Measurements from ENCODE around the gene HEXIM2. TPM values are rescaled to one million over a fixed set of nuclear protein-coding genes. Genes with fewer than 3 reads are reported as not detected.

Gene HEXIM2
- total RNA-seq, 1 experiment from 2014 or later = 13.5 TPM

DNA sequence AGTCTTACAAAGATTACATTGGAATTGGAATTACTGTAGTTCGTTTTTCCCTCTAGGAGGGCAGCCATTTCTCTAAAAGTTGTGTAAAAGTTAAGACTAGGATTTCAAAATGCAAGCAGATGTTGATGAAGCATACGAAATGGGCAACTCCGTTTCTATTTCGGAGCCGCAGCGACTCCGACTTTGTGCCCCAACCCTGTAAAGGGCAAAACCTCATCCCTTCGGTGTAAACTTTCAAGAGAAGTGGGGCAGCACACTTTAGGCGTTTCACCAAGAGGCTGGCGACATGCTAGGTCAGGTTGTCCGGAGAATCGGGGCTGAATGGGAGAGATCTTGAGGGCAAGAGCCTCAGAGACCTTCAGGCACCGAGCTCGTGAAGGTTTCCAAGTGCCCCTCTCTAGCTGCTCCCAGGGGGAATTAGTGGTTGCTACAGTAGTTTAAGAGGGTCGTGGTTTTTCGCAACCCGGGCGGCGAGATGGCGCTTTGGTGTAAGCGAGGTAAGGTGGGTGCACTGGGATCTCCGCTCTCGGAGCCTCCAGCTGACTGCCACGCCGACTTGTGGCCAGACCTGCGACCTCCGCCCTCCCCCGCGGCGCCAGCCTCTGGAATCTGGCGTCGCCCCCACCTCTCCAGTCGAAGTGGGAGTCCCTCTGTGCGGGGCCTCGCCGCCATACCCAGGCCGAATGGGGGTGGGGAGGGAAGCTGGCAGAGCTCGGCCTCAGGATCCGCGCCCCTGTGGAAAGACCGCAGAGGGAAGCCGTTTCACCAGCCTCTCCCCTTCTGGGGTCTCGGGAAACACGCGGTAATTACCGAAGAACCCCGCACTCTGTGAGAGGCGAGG lies 1.0 kb upstream of the HEXIM2 start:
- H3K27ac ChIP-seq (ENCODE audit: low read depth, low read length) = peak overlapping the region; percentile 89
- ChIA-PET CTCF (interaction anchor here (0.7 to 2.4 kb wide), 6 partner anchors 9 to 71 kb away, joined by 3 to 25 read pairs (median 12); partner anchors contain the start of genes ACBD4 and HEXIM1), POLR2A (interaction anchor here (0.8 to 7.0 kb wide), 9 partner anchors 10 to 265 kb away, joined by 3 to 258 read pairs (median 8); partner anchors contain the start of gene HEXIM1), RAD21 (ENCODE audit: low non-redundant PET in 1 of 2, low total read pairs in 2 of 2, uncharacterized antibody in 2 of 2, unreplicated experiment in 2 of 2) (interaction anchor here (0.8 to 2.1 kb wide), 5 partner anchors 12 to 37 kb away, joined by 5 to 6 read pairs (median 5); partner anchors contain the start of gene HEXIM1 (in 1 of the 2))
- H3K4me3 ChIP-seq (replicated peaks in 1 of 2; ENCODE audit: low read depth in 1 of 2, low read length in 2 of 2) = peak overlapping the region; percentile 89 to 97
- H4K20me1 ChIP-seq (ENCODE audit: insufficient read depth) = no peaks in the 10 kb centered on the region
- no peaks in the 10 kb centered on the region for H3K27me3 ChIP-seq (ENCODE audit: insufficient read depth, low read length)
- H3K36me3 ChIP-seq (ENCODE audit: control insufficient read depth in 1 of 2, insufficient read depth in 2 of 2, low read length in 2 of 2) = no peaks in the 10 kb centered on the region
- no peaks in the 10 kb centered on the region for H3K9me2 ChIP-seq (ENCODE audit: insufficient read depth)
- H2AFZ ChIP-seq (ENCODE audit: low read depth, low read length, poor library complexity, severe bottlenecking) = no peak overlapping the region
- H3K9ac ChIP-seq (ENCODE audit: low read length) = peak overlapping the region; percentile 99
- no peak for DNase-seq (ENCODE audit: low read depth, low spot score)
- TF ChIP-seq EZH2phosphoT487 (IDR thresholded peaks at IDR 0.05; ENCODE audit: borderline replicate concordance) (no peak), ATF3 (IDR thresholded peaks at IDR 0.05) (no peak), SIN3A (IDR thresholded peaks at IDR 0.05; ENCODE audit: low read depth) (peak; percentile 57), ELF1 (IDR thresholded peaks at IDR 0.05; ENCODE audit: borderline replicate concordance, low read depth) (no peak), CTCF (IDR thresholded peaks at IDR 0.05 in 2 of 3, conservative IDR thresholded peaks at IDR 0.05 in 1 of 3; ENCODE audit: borderline replicate concordance in 1 of 3, insufficient read depth in 1 of 3, low read depth in 2 of 3, low read length in 2 of 3) (0 out of 6 replicates have a peak, but pooled peaks of 1 of the 3 experiments have one; percentile 9), MAX (IDR thresholded peaks at IDR 0.05) (peak; percentile 38), RAD21 (IDR thresholded peaks at IDR 0.05; ENCODE audit: low read depth) (0 out of 2 replicates have a peak, but pooled peaks have one; percentile 15), ZFX (IDR thresholded peaks at IDR 0.05) (peak; percentile 83), EGR1 (IDR thresholded peaks at IDR 0.05; ENCODE audit: low read depth) (0 out of 2 replicates have a peak, but pooled peaks have one; percentile 11)
- intact Hi-C loops (cut with micrococcal nuclease) = loop anchor here (1.0 kb wide), 1 partner anchor 13 kb away; no protein-coding TSS in a partner anchor
- H3K4me1 ChIP-seq (ENCODE audit: control insufficient read depth in 1 of 2, insufficient read depth in 2 of 2, low read length in 2 of 2) = peaks cover 23 to 35% of the 10 kb centered on the region in 2 experiments
- H3K79me2 ChIP-seq (ENCODE audit: insufficient read depth, low read length) = peaks cover 29% of the 10 kb centered on the region
- H3K4me2 ChIP-seq (ENCODE audit: low read length) = peak overlapping the region; percentile 72
- H3K9me3 ChIP-seq (ENCODE audit: control insufficient read depth in 1 of 2, insufficient read depth in 1 of 2, low read depth in 1 of 2, low read length in 2 of 2) = no peaks in the 10 kb centered on the region
- peak; percentile 45 for ATAC-seq
- TSS peak; percentile 61 for BruUV-seq (replicated peaks)

Measured in HCT116 (cell line).